ENCODE data around the gene DCXR. TPM values are rescaled to one million over a fixed set of nuclear protein-coding genes. Genes with fewer than 3 reads are reported as not detected.

Gene DCXR
- total and polyA plus RNA-seq, 2 of the 4 experiments (the other 2 are of a cell fraction): 36.6 to 139 TPM

DNA sequence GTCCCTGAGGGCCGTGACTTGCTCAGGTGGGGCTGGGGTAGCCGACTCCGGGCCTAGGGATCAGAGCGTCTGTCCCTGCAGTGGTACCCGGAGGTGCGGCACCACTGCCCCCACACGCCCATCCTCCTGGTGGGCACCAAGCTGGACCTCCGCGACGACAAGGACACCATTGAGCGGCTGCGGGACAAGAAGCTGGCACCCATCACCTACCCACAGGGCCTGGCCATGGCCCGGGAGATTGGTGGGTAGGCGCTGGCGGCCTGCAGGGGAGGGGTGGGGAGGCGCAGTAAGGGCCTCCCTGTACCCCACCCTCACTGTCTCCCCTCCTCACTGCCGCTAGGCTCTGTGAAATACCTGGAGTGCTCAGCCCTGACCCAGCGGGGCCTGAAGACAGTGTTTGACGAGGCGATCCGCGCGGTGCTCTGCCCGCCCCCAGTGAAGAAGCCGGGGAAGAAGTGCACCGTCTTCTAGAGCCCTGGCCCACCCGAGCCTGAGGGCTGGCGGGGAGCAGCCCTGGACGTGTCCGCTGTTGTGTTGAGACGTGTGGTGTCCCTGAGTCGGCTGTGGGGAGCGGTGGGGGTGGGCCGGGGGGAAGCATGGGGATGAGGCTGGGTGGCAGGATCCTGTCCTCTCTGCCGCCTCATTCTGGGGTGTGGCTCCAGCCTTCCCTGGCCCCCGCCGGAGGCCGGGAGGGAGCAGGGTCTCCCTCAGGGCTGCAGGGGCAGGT is 4.0 kb downstream of the DCXR start:
- Histone ChIP-seq H2BK20ac (ENCODE audit: low read depth, low read length) (no peak overlapping the region), H2BK5ac (ENCODE audit: low read depth, low read length, poor library complexity, severe bottlenecking) (no peak overlapping the region), H3K56ac (ENCODE audit: extremely low read depth, insufficient read depth, low read length) (no peak overlapping the region), H2BK120ac (ENCODE audit: low read depth, low read length) (no peak overlapping the region), H4K20me1 (ENCODE audit: insufficient read depth, low read length) (peaks cover 5% of the 10 kb centered on the region), H3K79me1 (ENCODE audit: low read depth in 1 of 2, low read length in 2 of 2) (peaks cover 7 to 12% of the 10 kb centered on the region in 2 experiments), H3K18ac (ENCODE audit: low read depth, low read length) (no peak overlapping the region), H2AFZ (replicated peaks; ENCODE audit: low read length, poor library complexity) (no peak overlapping the region), H3K9me3 (ENCODE audit: control insufficient read depth, insufficient read depth, low read length) (no peaks in the 10 kb centered on the region), H2AK5ac (ENCODE audit: low read depth, low read length) (no peak overlapping the region), H4K91ac (ENCODE audit: insufficient read depth, low read depth, low read length) (no peak overlapping the region), H3K23ac (ENCODE audit: low read depth, low read length) (no peak overlapping the region), H3K4me2 (ENCODE audit: low read depth, low read length) (no peak overlapping the region), H2AK9ac (replicated peaks; ENCODE audit: low read depth, low read length, poor library complexity) (peak overlapping the region; percentile 42), H4K8ac (ENCODE audit: low read depth in 2 of 2, low read length in 2 of 2) (no peak overlapping the region), H4K5ac (ENCODE audit: low read depth, low read length) (no peak overlapping the region), H3K4me1 (ENCODE audit: control insufficient read depth, insufficient read depth, low read length) (peaks cover 11% of the 10 kb centered on the region), H3K27ac (ENCODE audit: insufficient read depth, low read length) (no peak overlapping the region), H3K4ac (ENCODE audit: low read depth, low read length) (no peak overlapping the region), H3K27me3 (ENCODE audit: control insufficient read depth, insufficient read depth, low read length) (no peaks in the 10 kb centered on the region), H3K4me3 (ENCODE audit: insufficient read depth, low read depth, low read length) (no peak overlapping the region), H3K9ac (ENCODE audit: low read depth, low read length) (no peak overlapping the region), H2BK15ac (ENCODE audit: low read depth, low read length) (no peak overlapping the region), H3K14ac (replicated peaks; ENCODE audit: low read depth, low read length) (no peak overlapping the region), H3K9me1 (ENCODE audit: insufficient read depth, low read length) (0 out of 2 replicates have a peak, but pooled peaks cover 7% of the 10 kb centered on the region), H3K36me3 (ENCODE audit: control insufficient read depth, insufficient read depth, low read length) (no peaks in the 10 kb centered on the region; the same call in 1 of the 2 replicates)
- 92% methylated on average over 11 of the region's 38 CpGs; no CpG with 5 or more reads in 1 of the 2 experiments for WGBS, 2 experiments (ENCODE audit: extremely low coverage in 2 of 2, insufficient read length in 1 of 2)
- TF ChIP-seq MAFK (IDR thresholded peaks at IDR 0.05; ENCODE audit: low read depth, low read length) (no peak), CHD1 (IDR thresholded peaks at IDR 0.05; ENCODE audit: low read depth, low read length) (no peak)
- TF ChIP-seq, protein P1, sequence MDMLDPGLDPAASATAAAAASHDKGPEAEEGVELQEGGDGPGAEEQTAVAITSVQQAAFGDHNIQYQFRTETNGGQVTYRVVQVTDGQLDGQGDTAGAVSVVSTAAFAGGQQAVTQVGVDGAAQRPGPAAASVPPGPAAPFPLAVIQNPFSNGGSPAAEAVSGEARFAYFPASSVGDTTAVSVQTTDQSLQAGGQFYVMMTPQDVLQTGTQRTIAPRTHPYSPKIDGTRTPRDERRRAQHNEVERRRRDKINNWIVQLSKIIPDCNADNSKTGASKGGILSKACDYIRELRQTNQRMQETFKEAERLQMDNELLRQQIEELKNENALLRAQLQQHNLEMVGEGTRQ (IDR thresholded peaks at IDR 0.05; ENCODE audit: low read depth, low read length): no peak
- POLR2A ChIA-PET (ENCODE audit: unreplicated experiment): no interaction called here
- intact Hi-C loops (cut with micrococcal nuclease) (loop anchor here (10.0 kb wide), 1 partner anchor 291 kb away; no protein-coding TSS in a partner anchor), in situ Hi-C loops (cut with MboI; ENCODE audit: low sequenced_read_pairs) (loop anchor here (5.0 kb wide), 1 partner anchor 124 kb away; no protein-coding TSS in a partner anchor), dilution Hi-C loops (cut with HindIII; ENCODE audit: low sequenced_read_pairs, unreplicated experiment) (no loop called here)
- no TSS peak for BruUV-seq (replicated peaks)
- no peak for ATAC-seq (ENCODE audit: low read depth)
- DNase-seq: no peak
- CTCF ChIA-PET: no interaction called here

Measured in IMR-90 (cell line).